ENCODE measurements around the gene CCDC33.

Gene CCDC33

DNA sequence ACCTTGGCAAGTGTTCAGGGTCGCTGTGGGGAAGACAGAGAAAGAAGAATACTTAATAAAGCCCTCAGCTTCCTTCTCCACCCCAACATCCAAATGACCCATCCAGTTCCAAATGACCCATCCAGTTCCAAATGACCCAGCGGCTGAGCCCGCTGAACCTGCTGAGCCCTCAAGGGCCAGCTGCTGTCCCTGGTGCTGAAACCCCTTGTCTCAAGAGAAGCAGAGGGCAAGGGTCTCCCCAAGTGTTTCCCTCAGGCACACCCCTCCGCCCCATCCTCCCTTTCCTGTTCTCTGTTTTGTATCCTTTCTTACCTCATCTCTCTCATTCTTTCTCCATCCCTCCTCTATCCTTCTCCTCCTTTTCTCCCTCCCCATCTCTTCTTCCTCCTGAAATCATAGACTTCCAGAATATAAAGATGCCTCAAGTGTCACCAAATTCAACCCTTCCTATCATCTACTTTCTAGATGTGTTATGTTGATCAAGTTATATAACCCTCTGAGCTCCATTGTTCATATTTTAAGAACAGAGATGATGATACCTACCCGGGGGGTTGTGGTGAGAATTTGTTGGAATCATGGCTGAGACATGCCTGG lies 29.0 kb downstream of the CCDC33 start:
- Histone ChIP-seq H3K9ac (ENCODE audit: insufficient read length, low read depth) (no peak overlapping the region), H3K9me3 (ENCODE audit: insufficient read depth, low read length) (no peaks in the 10 kb centered on the region), H3K36me3 (ENCODE audit: insufficient read depth, insufficient read length, low read length) (no peaks in the 10 kb centered on the region), H3K4me1 (ENCODE audit: insufficient read depth, insufficient read length) (peaks cover 20% of the 10 kb centered on the region), H3K27me3 (ENCODE audit: insufficient read depth, insufficient read length) (peaks cover 24% of the 10 kb centered on the region), H3K4me3 (ENCODE audit: insufficient read length, low read depth) (no peak overlapping the region)
- no peak for TF ChIP-seq ZNF274 (IDR thresholded peaks at IDR 0.05; ENCODE audit: low read depth, low read length)
- no peak for TF ChIP-seq SUZ12 (IDR thresholded peaks at IDR 0.05; ENCODE audit: extremely low read depth, insufficient read depth, insufficient read length)
- no peak for TF ChIP-seq YY1 (IDR thresholded peaks at IDR 0.05; ENCODE audit: insufficient read depth, insufficient read length)
- peak; percentile 77 for DNase-seq (ENCODE audit: low read depth, low spot score)

DNA sequence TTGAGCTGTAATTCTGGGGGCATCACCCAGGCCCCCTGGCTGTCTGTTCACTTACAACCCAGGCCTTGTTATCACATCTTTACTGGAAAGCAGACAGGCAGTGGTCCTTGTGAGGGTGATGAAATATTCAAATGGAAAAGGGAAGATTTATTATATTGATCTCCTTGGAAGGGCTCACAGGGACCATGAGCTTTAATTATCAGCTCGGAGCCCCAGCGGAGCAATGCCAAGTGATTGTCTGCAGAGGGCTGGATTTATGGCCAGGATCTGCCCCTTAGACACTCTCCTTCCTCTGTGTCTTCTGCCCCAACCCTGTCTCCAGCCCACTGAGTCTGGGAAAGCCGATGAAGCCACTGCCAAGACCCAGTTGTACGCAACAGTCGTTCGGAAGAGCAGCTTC lies 31.9 kb downstream of the CCDC33 start:
- no peak overlapping the region for H3K4me3 ChIP-seq (ENCODE audit: insufficient read length, low read depth)
- TF ChIP-seq SUZ12 (IDR thresholded peaks at IDR 0.05; ENCODE audit: extremely low read depth, insufficient read depth, insufficient read length) (no peak), ZNF274 (IDR thresholded peaks at IDR 0.05; ENCODE audit: low read depth, low read length) (no peak), YY1 (IDR thresholded peaks at IDR 0.05; ENCODE audit: insufficient read depth, insufficient read length) (no peak)
- H3K9ac ChIP-seq (ENCODE audit: insufficient read length, low read depth) = no peak overlapping the region
- no peaks in the 10 kb centered on the region for H3K9me3 ChIP-seq (ENCODE audit: insufficient read depth, low read length)
- no peaks in the 10 kb centered on the region for H3K36me3 ChIP-seq (ENCODE audit: insufficient read depth, insufficient read length, low read length)
- DNase-seq (ENCODE audit: low read depth, low spot score) = no peak
- peaks cover 9% of the 10 kb centered on the region for H3K4me1 ChIP-seq (ENCODE audit: insufficient read depth, insufficient read length)
- H3K27me3 ChIP-seq (ENCODE audit: insufficient read depth, insufficient read length) = peaks cover 34% of the 10 kb centered on the region

DNA sequence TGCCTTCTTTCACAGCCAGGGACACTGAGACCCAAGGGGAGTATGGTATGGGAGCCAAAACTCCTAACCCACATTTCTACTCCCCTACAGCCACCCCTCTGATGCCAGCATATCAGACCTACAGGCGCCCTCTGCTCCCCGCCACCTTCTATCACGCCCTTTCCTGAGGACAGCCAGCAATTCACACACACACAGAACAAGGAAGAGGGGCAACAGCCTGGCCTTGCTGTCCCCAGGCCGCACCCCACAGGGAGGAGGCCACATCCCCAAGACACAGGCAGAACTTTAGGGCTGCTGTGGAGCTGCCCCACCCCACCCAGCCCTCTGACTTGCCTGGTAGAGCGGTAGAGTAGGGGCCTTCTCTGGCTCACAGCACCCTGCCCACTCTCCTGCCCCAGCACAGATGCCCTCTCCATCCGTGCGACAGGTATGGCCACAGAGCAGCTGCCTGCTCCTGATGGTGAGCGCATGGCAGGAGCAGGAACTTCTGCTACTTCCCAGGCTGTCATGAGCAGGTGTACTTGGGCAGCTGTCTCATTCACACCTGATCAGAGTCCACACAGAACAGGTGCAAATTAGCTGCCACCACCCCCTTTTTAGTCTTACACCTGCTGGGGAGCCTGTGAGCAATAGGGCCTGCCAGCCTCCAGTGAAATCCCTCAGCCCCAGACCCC lies 33.4 kb downstream of the CCDC33 start:
- H3K27me3 ChIP-seq (ENCODE audit: insufficient read depth, insufficient read length) = peaks cover 31% of the 10 kb centered on the region
- no peak overlapping the region for H3K4me3 ChIP-seq (ENCODE audit: insufficient read length, low read depth)
- DNase-seq (ENCODE audit: low read depth, low spot score) = no peak
- no peak for TF ChIP-seq ZNF274 (IDR thresholded peaks at IDR 0.05; ENCODE audit: low read depth, low read length)
- TF ChIP-seq YY1 (IDR thresholded peaks at IDR 0.05; ENCODE audit: insufficient read depth, insufficient read length) = no peak
- no peak for TF ChIP-seq SUZ12 (IDR thresholded peaks at IDR 0.05; ENCODE audit: extremely low read depth, insufficient read depth, insufficient read length)
- H3K4me1 ChIP-seq (ENCODE audit: insufficient read depth, insufficient read length) = no peaks in the 10 kb centered on the region
- H3K9me3 ChIP-seq (ENCODE audit: insufficient read depth, low read length) = no peaks in the 10 kb centered on the region
- H3K9ac ChIP-seq (ENCODE audit: insufficient read length, low read depth) = no peak overlapping the region
- no peaks in the 10 kb centered on the region for H3K36me3 ChIP-seq (ENCODE audit: insufficient read depth, insufficient read length, low read length)

DNA sequence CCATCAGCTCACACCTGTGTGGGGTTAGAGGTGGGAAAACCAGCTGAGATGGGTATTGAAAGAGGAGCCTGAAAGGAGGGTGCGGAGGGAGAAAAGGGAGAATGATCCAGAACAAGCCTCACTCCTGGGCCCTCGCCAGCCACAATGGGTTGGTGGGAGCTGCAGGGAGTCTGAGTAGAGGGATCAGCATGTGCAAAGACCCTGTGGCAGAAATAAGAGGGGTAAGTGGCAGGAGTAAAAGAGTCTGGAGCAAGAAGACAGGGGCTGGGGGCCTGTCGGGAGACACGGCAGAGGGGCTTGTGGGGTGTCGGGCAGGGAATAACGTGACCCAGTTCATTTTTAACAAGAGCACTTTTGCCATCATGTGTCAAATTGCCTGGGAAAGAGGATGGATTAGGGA lies 34.0 kb downstream of the CCDC33 start:
- TF ChIP-seq SUZ12 (IDR thresholded peaks at IDR 0.05; ENCODE audit: extremely low read depth, insufficient read depth, insufficient read length) (no peak), YY1 (IDR thresholded peaks at IDR 0.05; ENCODE audit: insufficient read depth, insufficient read length) (no peak), ZNF274 (IDR thresholded peaks at IDR 0.05; ENCODE audit: low read depth, low read length) (no peak)
- Histone ChIP-seq H3K9me3 (ENCODE audit: insufficient read depth, low read length) (no peaks in the 10 kb centered on the region), H3K4me1 (ENCODE audit: insufficient read depth, insufficient read length) (no peaks in the 10 kb centered on the region), H3K36me3 (ENCODE audit: insufficient read depth, insufficient read length, low read length) (no peaks in the 10 kb centered on the region), H3K27me3 (ENCODE audit: insufficient read depth, insufficient read length) (peaks cover 29% of the 10 kb centered on the region), H3K4me3 (ENCODE audit: insufficient read length, low read depth) (no peak overlapping the region), H3K9ac (ENCODE audit: insufficient read length, low read depth) (no peak overlapping the region)
- DNase-seq (ENCODE audit: low read depth, low spot score) = no peak

DNA sequence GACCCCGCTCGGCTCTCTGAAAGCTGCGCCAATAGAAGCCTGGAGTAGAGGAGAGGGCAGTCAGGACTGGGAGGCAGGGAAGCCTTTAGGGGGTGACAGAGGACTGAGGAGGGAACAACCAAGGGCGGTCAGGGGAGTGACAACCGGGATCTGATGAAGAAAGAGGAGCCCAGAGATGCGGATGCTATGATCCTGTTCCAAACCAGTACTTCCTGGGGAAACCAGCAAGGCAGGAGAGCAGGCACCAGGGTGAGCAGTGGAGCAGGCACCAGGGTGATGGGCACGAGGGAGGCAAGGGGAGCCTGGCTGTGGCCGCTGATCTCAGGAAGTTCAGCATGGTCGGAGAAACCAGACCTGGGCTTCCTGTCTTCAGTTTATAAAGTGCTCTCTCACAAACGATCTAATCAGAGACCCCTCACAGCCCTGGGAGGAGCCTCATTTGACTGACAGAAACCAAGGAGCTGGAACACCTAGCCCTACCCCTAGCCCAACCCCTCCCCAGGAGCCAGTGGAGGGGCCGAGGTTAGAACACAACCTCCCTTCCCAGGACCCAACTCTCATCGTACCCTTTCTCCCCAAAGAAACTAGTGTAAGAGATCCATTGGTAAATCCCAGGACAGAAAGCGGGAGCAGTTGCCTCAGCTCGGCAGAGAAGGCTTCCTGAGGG lies 34.9 kb downstream of the CCDC33 start:
- H3K9ac ChIP-seq (ENCODE audit: insufficient read length, low read depth) = no peak overlapping the region
- peaks cover 33% of the 10 kb centered on the region for H3K27me3 ChIP-seq (ENCODE audit: insufficient read depth, insufficient read length)
- TF ChIP-seq YY1 (IDR thresholded peaks at IDR 0.05; ENCODE audit: insufficient read depth, insufficient read length) = no peak
- no peak for TF ChIP-seq ZNF274 (IDR thresholded peaks at IDR 0.05; ENCODE audit: low read depth, low read length)
- no peak for TF ChIP-seq SUZ12 (IDR thresholded peaks at IDR 0.05; ENCODE audit: extremely low read depth, insufficient read depth, insufficient read length)
- H3K9me3 ChIP-seq (ENCODE audit: insufficient read depth, low read length) = no peaks in the 10 kb centered on the region
- H3K4me3 ChIP-seq (ENCODE audit: insufficient read length, low read depth) = no peak overlapping the region
- no peaks in the 10 kb centered on the region for H3K36me3 ChIP-seq (ENCODE audit: insufficient read depth, insufficient read length, low read length)
- DNase-seq (ENCODE audit: low read depth, low spot score) = no peak
- no peaks in the 10 kb centered on the region for H3K4me1 ChIP-seq (ENCODE audit: insufficient read depth, insufficient read length)

DNA sequence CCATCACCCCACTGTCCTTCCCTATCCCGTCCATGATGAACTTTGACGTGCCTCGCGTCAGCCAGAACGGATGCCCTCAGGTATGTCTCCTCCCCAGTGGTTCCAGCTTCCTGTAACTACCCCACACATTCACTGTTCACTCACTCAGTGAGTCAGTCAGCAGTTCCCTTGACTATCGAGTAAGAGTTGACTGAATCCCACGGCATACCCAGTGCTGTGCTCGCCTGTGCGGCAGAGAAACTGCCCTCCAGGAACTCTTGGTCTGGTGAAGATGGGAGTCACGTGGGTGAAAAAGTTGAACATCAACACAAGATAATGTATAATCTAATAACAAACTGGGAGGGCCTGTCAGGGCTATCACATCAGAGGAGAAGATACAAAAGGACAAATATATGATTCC lies 36.7 kb downstream of the CCDC33 start:
- Histone ChIP-seq H3K4me1 (ENCODE audit: insufficient read depth, insufficient read length) (no peaks in the 10 kb centered on the region), H3K9me3 (ENCODE audit: insufficient read depth, low read length) (no peaks in the 10 kb centered on the region), H3K9ac (ENCODE audit: insufficient read length, low read depth) (no peak overlapping the region), H3K4me3 (ENCODE audit: insufficient read length, low read depth) (no peak overlapping the region), H3K36me3 (ENCODE audit: insufficient read depth, insufficient read length, low read length) (no peaks in the 10 kb centered on the region), H3K27me3 (ENCODE audit: insufficient read depth, insufficient read length) (peaks cover 34% of the 10 kb centered on the region)
- TF ChIP-seq SUZ12 (IDR thresholded peaks at IDR 0.05; ENCODE audit: extremely low read depth, insufficient read depth, insufficient read length) (no peak), YY1 (IDR thresholded peaks at IDR 0.05; ENCODE audit: insufficient read depth, insufficient read length) (no peak), ZNF274 (IDR thresholded peaks at IDR 0.05; ENCODE audit: low read depth, low read length) (no peak)
- DNase-seq (ENCODE audit: low read depth, low spot score) = no peak

DNA sequence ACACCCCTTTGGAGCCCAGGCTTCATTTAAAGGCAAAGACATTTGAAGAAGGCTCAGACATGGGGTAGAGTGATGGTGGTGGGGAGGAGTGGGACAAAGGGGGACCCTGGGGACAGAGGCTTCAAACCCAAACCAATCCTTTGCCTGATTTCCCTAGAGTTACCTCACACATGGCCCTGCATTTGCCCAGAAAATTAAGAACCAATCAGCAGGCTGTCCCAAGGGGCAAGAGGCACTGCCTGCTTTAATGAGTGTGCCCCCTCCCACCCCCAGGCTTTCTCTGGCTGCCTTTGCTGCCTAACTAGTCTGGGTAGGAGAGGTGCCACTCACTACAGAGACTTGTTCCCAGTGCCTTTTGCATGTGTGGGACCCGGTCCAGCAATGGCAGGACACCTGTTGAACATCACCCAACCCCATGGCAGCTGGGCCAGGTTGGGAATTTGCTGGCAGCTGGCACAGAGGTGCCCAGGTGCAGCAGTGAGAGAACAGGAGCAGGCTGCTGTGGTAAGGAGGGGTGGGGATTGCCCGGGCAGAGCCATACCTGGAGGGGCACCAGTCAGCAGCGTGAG lies 38.4 kb downstream of the CCDC33 start:
- no peaks in the 10 kb centered on the region for H3K9me3 ChIP-seq (ENCODE audit: insufficient read depth, low read length)
- H3K36me3 ChIP-seq (ENCODE audit: insufficient read depth, insufficient read length, low read length) = no peaks in the 10 kb centered on the region
- no peak for TF ChIP-seq SUZ12 (IDR thresholded peaks at IDR 0.05; ENCODE audit: extremely low read depth, insufficient read depth, insufficient read length)
- TF ChIP-seq ZNF274 (IDR thresholded peaks at IDR 0.05; ENCODE audit: low read depth, low read length) = no peak
- no peak for TF ChIP-seq YY1 (IDR thresholded peaks at IDR 0.05; ENCODE audit: insufficient read depth, insufficient read length)
- no peak overlapping the region for H3K9ac ChIP-seq (ENCODE audit: insufficient read length, low read depth)
- H3K27me3 ChIP-seq (ENCODE audit: insufficient read depth, insufficient read length) = peaks cover 36% of the 10 kb centered on the region
- no peak for DNase-seq (ENCODE audit: low read depth, low spot score)
- H3K4me3 ChIP-seq (ENCODE audit: insufficient read length, low read depth) = no peak overlapping the region
- no peaks in the 10 kb centered on the region for H3K4me1 ChIP-seq (ENCODE audit: insufficient read depth, insufficient read length)
